H9 (cell line): ENCODE data around the gene ARPC1A. TPM values are rescaled to one million over a fixed set of nuclear protein-coding genes. Genes with fewer than 3 reads are reported as not detected.

Experiments used
- DNase-seq: peaks from one replicate; pipeline ENCODE4 v3.0.0-alpha.2; 2017
- H2AFZ ChIP-seq: one replicate; pipeline ENCODE4 v1.6.1; 2013; ENCODE audit warnings: mild to moderate bottlenecking, low read length, control low read depth, moderate library complexity
- H2AK5ac ChIP-seq: 2 replicates; pipeline ENCODE4 v1.6.1; 2013; ENCODE audit warnings: low read length, control low read depth, mixed read lengths; ENCODE audit not compliant: insufficient read length
- H2BK120ac ChIP-seq: one replicate; pipeline ENCODE4 v1.6.1; 2013; ENCODE audit warnings: low read depth, mild to moderate bottlenecking, low read length, control low read depth, inconsistent platforms; ENCODE audit not compliant: poor library complexity, severe bottlenecking
- H2BK12ac ChIP-seq: 2 replicates; pipeline ENCODE4 v1.6.1; 2013; ENCODE audit warnings: low read length, control low read depth, mixed read lengths, low read depth; ENCODE audit not compliant: insufficient read length
- H2BK15ac ChIP-seq: 2 replicates; pipeline ENCODE4 v1.6.1; 2013; ENCODE audit warnings: low read depth, low read length, control low read depth
- H2BK20ac ChIP-seq: one replicate; pipeline ENCODE4 v1.6.1; 2013; ENCODE audit warnings: low read depth, mild to moderate bottlenecking, low read length, control low read depth, inconsistent platforms; ENCODE audit not compliant: poor library complexity, severe bottlenecking
- H2BK5ac ChIP-seq: 2 replicates; pipeline ENCODE4 v1.6.1; 2013; ENCODE audit warnings: low read length, control low read depth, mixed read lengths; ENCODE audit not compliant: insufficient read length
- H3K14ac ChIP-seq: 2 replicates; pipeline ENCODE4 v1.6.1; 2013; ENCODE audit warnings: low read length, control low read depth; ENCODE audit not compliant: insufficient read depth
- H3K18ac ChIP-seq: 2 replicates; pipeline ENCODE4 v1.6.1; 2013; ENCODE audit warnings: low read depth, mild to moderate bottlenecking, mixed read lengths, low read length, control low read depth; ENCODE audit not compliant: insufficient read length
- H3K23ac ChIP-seq: 2 replicates; pipeline ENCODE4 v1.6.1; 2013; ENCODE audit warnings: low read length, control low read depth, mixed read lengths, low read depth; ENCODE audit not compliant: insufficient read length
- H3K23me2 ChIP-seq: 2 replicates; pipeline ENCODE4 v1.6.1; 2013; ENCODE audit warnings: low read depth, mild to moderate bottlenecking, mixed read lengths, low read length, control low read depth; ENCODE audit not compliant: insufficient read length, poor library complexity, severe bottlenecking
- H3K27ac ChIP-seq: 2 replicates; pipeline ENCODE4 v1.5.1; 2013; ENCODE audit warnings: low read length, control low read depth, mixed read lengths, low read depth; ENCODE audit not compliant: insufficient read length
- H3K27me3 ChIP-seq: 2 replicates; pipeline ENCODE4 v1.6.1; 2013; ENCODE audit warnings: low read length, control low read depth, inconsistent platforms; ENCODE audit not compliant: insufficient read depth
- H3K4ac ChIP-seq: 2 replicates; pipeline ENCODE4 v1.6.1; 2013; ENCODE audit warnings: low read depth, mild to moderate bottlenecking, control low read depth, inconsistent platforms, low read length, moderate library complexity
- H3K4me1 ChIP-seq: 2 replicates; pipeline ENCODE4 v1.6.1; 2013; ENCODE audit warnings: low read length, control low read depth, inconsistent platforms; ENCODE audit not compliant: insufficient read depth
- H3K4me2 ChIP-seq: 2 replicates; pipeline ENCODE4 v1.6.1; 2013; ENCODE audit warnings: low read length, control low read depth, mixed read lengths; ENCODE audit not compliant: insufficient read length, insufficient read depth
- H3K56ac ChIP-seq: 2 replicates; pipeline ENCODE4 v1.6.1; 2013; ENCODE audit warnings: low read depth, mild to moderate bottlenecking, mixed read lengths, low read length, control low read depth; ENCODE audit not compliant: insufficient read length
- H3K79me1 ChIP-seq: 2 replicates; pipeline ENCODE4 v1.6.1; 2013; ENCODE audit warnings: low read depth, mild to moderate bottlenecking, moderate library complexity, low read length, control low read depth, inconsistent platforms; ENCODE audit not compliant: insufficient read depth, poor library complexity, severe bottlenecking
- H3K79me2 ChIP-seq: 2 replicates; pipeline ENCODE4 v1.6.1; 2013; ENCODE audit warnings: low read length, control low read depth, inconsistent platforms; ENCODE audit not compliant: insufficient read depth
- H3K9ac ChIP-seq: 2 replicates; pipeline ENCODE4 v1.6.1; 2013; ENCODE audit warnings: low read length, control low read depth, mixed read lengths; ENCODE audit not compliant: insufficient read length; ENCODE audit errors: extremely low read depth
- H3K9me3 ChIP-seq: one replicate; pipeline ENCODE4 v1.6.1; 2013; ENCODE audit warnings: low read depth, low read length, inconsistent platforms; ENCODE audit not compliant: control insufficient read depth
- H3T11ph ChIP-seq: one replicate; pipeline ENCODE4 v1.6.1; 2013; ENCODE audit warnings: mild to moderate bottlenecking, low read length, control low read depth, inconsistent platforms
- H4K20me1 ChIP-seq: one replicate; pipeline ENCODE4 v1.6.1; 2013; ENCODE audit not compliant: control insufficient read depth, insufficient read length, insufficient read depth
- H4K5ac ChIP-seq: 2 replicates; pipeline ENCODE4 v1.6.1; 2013; ENCODE audit warnings: low read depth, mild to moderate bottlenecking, mixed read lengths, low read length, control low read depth; ENCODE audit not compliant: insufficient read length
- H4K8ac ChIP-seq: replicated peaks from 2 replicates; pipeline ENCODE4 v1.6.1; 2013; ENCODE audit warnings: low read length, control low read depth, mixed read lengths, low read depth; ENCODE audit not compliant: insufficient read length
- H4K91ac ChIP-seq: 2 replicates; pipeline ENCODE4 v1.6.1; 2013; ENCODE audit warnings: low read depth, mild to moderate bottlenecking, moderate library complexity, mixed read lengths, low read length, control low read depth; ENCODE audit not compliant: insufficient read length
- H3K27ac Mint-ChIP-seq, 3 experiments: 2 replicates in 2 of 3; 3 replicates in 1 of 3; pipeline ENCODE4 v1.8.0; 2020 to 2021; ENCODE audit warnings: mixed read lengths in 3 of 3, mild to moderate bottlenecking in 1 of 3, moderate library complexity in 1 of 3
- H3K27me3 Mint-ChIP-seq: 2 replicates; pipeline ENCODE4 v1.8.0; 2021; ENCODE audit warnings: low read depth, mild to moderate bottlenecking, moderate library complexity, mixed read lengths
- H3K36me3 Mint-ChIP-seq, 3 experiments: 2 replicates in 2 of 3; 3 replicates in 1 of 3; pipeline ENCODE4 v1.8.0; 2020 to 2021; ENCODE audit warnings: low read depth in 3 of 3, mixed read lengths in 3 of 3; ENCODE audit not compliant: insufficient read depth in 1 of 3
- H3K4me1 Mint-ChIP-seq, 2 experiments: 2 replicates each; pipeline ENCODE4 v1.8.0; 2020; ENCODE audit warnings: mixed read lengths in 2 of 2
- H3K4me3 Mint-ChIP-seq, 2 experiments: 2 replicates in 1 of 2; 3 replicates in 1 of 2; pipeline ENCODE4 v1.8.0; 2020 to 2021; ENCODE audit warnings: mild to moderate bottlenecking in 2 of 2, mixed read lengths in 2 of 2, moderate library complexity in 1 of 2
- H3K9me3 Mint-ChIP-seq, 2 experiments: 2 replicates in 1 of 2; 3 replicates in 1 of 2; pipeline ENCODE4 v1.8.0; 2020; ENCODE audit warnings: mild to moderate bottlenecking in 2 of 2, mixed read lengths in 2 of 2, moderate library complexity in 1 of 2
- WGBS: extraction: QIAGEN DNeasy Blood & Tissue Kit; methylation state at CpG from one replicate; pipeline ENCODE4 v1.1.7; 2013; ENCODE audit warnings: missing lambda C conversion rate, low lambda C conversion rate, mixed read lengths; ENCODE audit not compliant: insufficient read length; ENCODE audit errors: extremely low coverage; 5-methylcytosine and 5-hydroxymethylcytosine counted together
- total RNA-seq: library from RNA; stranded (reverse); gene quantifications from 2 replicates; pipeline ENCODE4 v1.2.1, GENCODE V29; 2021
- TF ChIP-seq, protein P1 (sequence below): fragments of 200-600 bp; sonication (generic); conservative IDR thresholded peaks from 3 replicates; pipeline ENCODE4 v1.8.0; 2021; ENCODE audit warnings: antibody characterized with exemption, mild to moderate bottlenecking

ARPC1A gene
- total RNA-seq, 1 experiment from 2014 or later: 169 TPM

DNA sequence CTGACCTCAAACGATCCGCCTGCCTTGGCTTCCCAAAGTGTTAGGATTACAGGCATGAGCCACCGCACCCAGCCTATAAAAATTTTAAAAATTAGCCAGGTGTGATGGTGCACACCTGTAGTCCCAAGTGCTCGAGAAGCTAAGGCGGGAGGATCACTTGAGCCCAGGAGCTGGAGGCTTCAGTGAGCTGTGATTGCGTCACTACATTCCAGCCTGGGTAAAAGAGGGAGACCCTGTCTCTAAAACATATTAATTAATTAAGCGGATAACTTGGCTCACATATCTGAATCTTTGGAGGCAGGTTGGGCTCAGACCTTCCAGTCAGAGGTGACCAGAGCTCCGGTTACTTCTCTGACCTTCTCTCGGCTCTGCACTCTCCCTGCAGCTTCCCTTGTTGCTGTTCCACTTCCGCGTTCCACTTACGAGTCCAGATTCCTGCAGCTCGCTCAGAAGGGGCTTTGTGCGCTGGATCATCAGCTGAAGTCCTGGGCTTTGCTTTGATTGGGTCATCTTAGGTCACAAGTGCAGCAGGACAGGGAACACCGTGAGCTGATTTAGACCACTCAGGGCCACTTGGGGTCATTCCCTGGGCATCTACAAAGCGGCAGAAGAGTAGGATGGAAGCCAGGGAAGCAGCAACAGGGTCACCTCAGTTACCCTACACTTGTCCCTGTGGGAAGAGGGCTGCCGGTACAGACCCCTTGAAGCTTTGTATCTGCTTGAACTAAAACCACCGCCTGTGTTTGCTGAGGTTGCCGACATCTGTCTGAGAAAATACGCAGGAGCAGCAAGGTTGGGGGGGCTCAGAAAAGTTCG, 46.8 kb downstream of the ARPC1A start:
- Mint-ChIP-seq H3K27me3 (peaks cover 13% of the 10 kb centered on the region), H3K27ac (peak overlapping the region in 2 of 3 experiments; percentile 42 to 58; a peak in 3 of 7 replicates), H3K4me1 (peaks cover 3% of the 10 kb centered on the region in 2 experiments), H3K9me3 (no peaks in the 10 kb centered on the region), H3K4me3 (peak overlapping the region; percentile 70 to 86), H3K36me3 (peaks cover under 1 to 5% (median 3%) of the 10 kb centered on the region in 3 experiments; a peak in 5 of 7 replicates)
- Histone ChIP-seq H2BK120ac (no peak overlapping the region), H4K91ac (no peak overlapping the region), H3K4me2 (no peak overlapping the region), H3K79me1 (no peaks in the 10 kb centered on the region), H3K23ac (no peak overlapping the region), H4K20me1 (no peaks in the 10 kb centered on the region), H3K18ac (no peak overlapping the region), H4K8ac (no peak overlapping the region), H4K5ac (no peak overlapping the region), H2BK12ac (no peak overlapping the region), H2BK15ac (no peak overlapping the region), H3K23me2 (peaks cover 3% of the 10 kb centered on the region), H2BK20ac (no peak overlapping the region), H3K4ac (no peak overlapping the region), H3K56ac (no peak overlapping the region), H3K79me2 (no peaks in the 10 kb centered on the region), H3K14ac (no peak overlapping the region; the same call in 1 of the 2 replicates), H3K4me1 (no peaks in the 10 kb centered on the region), H3K27me3 (no peaks in the 10 kb centered on the region), H3K27ac (no peak overlapping the region), H3K9ac (no peak overlapping the region), H2AK5ac (no peak overlapping the region), H2BK5ac (no peak overlapping the region), H3T11ph (no peak overlapping the region), H2AFZ (no peak overlapping the region), H3K9me3 (no peaks in the 10 kb centered on the region)
- DNase-seq: no peak
- TF ChIP-seq, protein P1, sequence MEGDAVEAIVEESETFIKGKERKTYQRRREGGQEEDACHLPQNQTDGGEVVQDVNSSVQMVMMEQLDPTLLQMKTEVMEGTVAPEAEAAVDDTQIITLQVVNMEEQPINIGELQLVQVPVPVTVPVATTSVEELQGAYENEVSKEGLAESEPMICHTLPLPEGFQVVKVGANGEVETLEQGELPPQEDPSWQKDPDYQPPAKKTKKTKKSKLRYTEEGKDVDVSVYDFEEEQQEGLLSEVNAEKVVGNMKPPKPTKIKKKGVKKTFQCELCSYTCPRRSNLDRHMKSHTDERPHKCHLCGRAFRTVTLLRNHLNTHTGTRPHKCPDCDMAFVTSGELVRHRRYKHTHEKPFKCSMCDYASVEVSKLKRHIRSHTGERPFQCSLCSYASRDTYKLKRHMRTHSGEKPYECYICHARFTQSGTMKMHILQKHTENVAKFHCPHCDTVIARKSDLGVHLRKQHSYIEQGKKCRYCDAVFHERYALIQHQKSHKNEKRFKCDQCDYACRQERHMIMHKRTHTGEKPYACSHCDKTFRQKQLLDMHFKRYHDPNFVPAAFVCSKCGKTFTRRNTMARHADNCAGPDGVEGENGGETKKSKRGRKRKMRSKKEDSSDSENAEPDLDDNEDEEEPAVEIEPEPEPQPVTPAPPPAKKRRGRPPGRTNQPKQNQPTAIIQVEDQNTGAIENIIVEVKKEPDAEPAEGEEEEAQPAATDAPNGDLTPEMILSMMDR: no peak
- no CpG with 5 or more reads among the region's 21 CpGs for WGBS
